A549 (cell line): ENCODE measurements around the gene EXTL1. TPM values are rescaled to one million over a fixed set of nuclear protein-coding genes. Genes with fewer than 3 reads are reported as not detected.

Experiments
- ATAC-seq, 2 experiments: fragments of 200-7000 bp in 1 of 2; fragments of >200 bp in 1 of 2; cut with Nextera tagmentation in 1 of 2; cut with Tn5 transposase in 1 of 2; 3 replicates each; pipeline versions ENCODE4 v1.8.0 to v1.9.1; 2018 to 2020; ENCODE audit warnings: mild to moderate bottlenecking in 1 of 2, moderate library complexity in 1 of 2
- CTCF ChIA-PET: fragments of 300-600 bp; sonication (Branson Sonifier 250); formaldehyde crosslinking; extraction: SDS; loops from one replicate; lab custom pipeline; 2021; ENCODE audit warnings: antibody characterized with exemption, inconsistent platforms; lab: Yijun Ruan, JAX
- POLR2A ChIA-PET: fragments of 350-600 bp; formaldehyde crosslinking; extraction: SDS; loops from one replicate; lab custom pipeline; 2021; ENCODE audit warnings: antibody characterized with exemption, inconsistent platforms; lab: Yijun Ruan, JAX
- DNase-seq, 2 experiments: peaks; one replicate each; pipeline versions ENCODE4 v3.0.0 to v3.0.0-alpha.2; 2011 to 2016; ENCODE audit warnings: low read depth in 1 of 2, low spot score in 1 of 2
- FAIRE-seq: peaks from 2 replicates; lab custom pipeline; 2011; peaks lifted over from hg19 to GRCh38; lab: Jason Lieb, UNC
- H3K27ac ChIP-seq, 2 experiments: fragments of >200 bp; sonication (Bioruptor Twin); formaldehyde crosslinking; 3 replicates each; pipeline ENCODE4 v1.5.1; 2016 to 2017
- H3K4me1 ChIP-seq: fragments of >200 bp; sonication (Bioruptor Twin); formaldehyde crosslinking; 3 replicates; pipeline ENCODE4 v1.6.1; 2016
- H3K4me2 ChIP-seq: fragments of >200 bp; sonication (Bioruptor Twin); formaldehyde crosslinking; 3 replicates; pipeline ENCODE4 v1.6.1; 2016
- H3K4me3 ChIP-seq: fragments of >200 bp; sonication (Bioruptor Twin); formaldehyde crosslinking; 3 replicates; pipeline ENCODE4 v1.5.1; 2016
- H3K9me3 ChIP-seq: fragments of >200 bp; sonication (Bioruptor Twin); formaldehyde crosslinking; 3 replicates; pipeline ENCODE4 v1.6.1; 2016
- BCL3 ChIP-seq: fragments of >200 bp; sonication (Bioruptor Twin); formaldehyde crosslinking; IDR thresholded peaks from 3 replicates; pipeline ENCODE4 v1.6.1; 2016
- FOSL2 ChIP-seq, 2 experiments: fragments of 450-650 bp in 1 of 2; fragments of >200 bp in 1 of 2; sonication (Bioruptor Twin) in 1 of 2; formaldehyde crosslinking; IDR thresholded peaks; 2 replicates each; pipeline versions ENCODE4 v1.5.0 to v1.6.1; 2016 to 2020; ENCODE audit warnings: mild to moderate bottlenecking in 1 of 2, moderate library complexity in 1 of 2
- HOXB5 ChIP-seq: fragments of 250-450 bp; sonication (Bioruptor Pico); IDR thresholded peaks from 2 replicates; pipeline ENCODE4 v1.5.0; 2020; ENCODE audit warnings: mild to moderate bottlenecking, moderate library complexity
- KDM5A ChIP-seq: fragments of 200-600 bp; sonication (generic); IDR thresholded peaks from 2 replicates; pipeline ENCODE4 v1.6.1; 2016; ENCODE audit warnings: antibody characterized with exemption, mild to moderate bottlenecking
- MAFK ChIP-seq: fragments of 450-650 bp; IDR thresholded peaks from 2 replicates; pipeline ENCODE4 v1.6.1; 2014; ENCODE audit not compliant: partially characterized antibody
- PBX3 ChIP-seq: IDR thresholded peaks from 2 replicates; pipeline ENCODE4 v1.6.1; 2012
- POLR2A ChIP-seq: IDR thresholded peaks from 2 replicates; pipeline ENCODE4 v1.6.1; 2012; ENCODE audit warnings: mild to moderate bottlenecking, low read length
- POLR2AphosphoS2 ChIP-seq: conservative IDR thresholded peaks from 2 replicates; pipeline ENCODE4 v1.6.1; 2012; ENCODE audit warnings: low read length, improper control_type of control experiment, inconsistent platforms
- REST ChIP-seq: fragments of 200-600 bp; sonication (generic); IDR thresholded peaks from 2 replicates; pipeline ENCODE4 v1.6.1; 2016; ENCODE audit warnings: antibody characterized with exemption, mild to moderate bottlenecking, moderate library complexity
- USF2 ChIP-seq: fragments of 450-650 bp; IDR thresholded peaks from 2 replicates; pipeline ENCODE4 v1.6.1; 2014; ENCODE audit warnings: antibody characterized with exemption
- ZFP36 ChIP-seq: fragments of 450-650 bp; IDR thresholded peaks from 2 replicates; pipeline ENCODE4 v1.6.1; 2014; ENCODE audit warnings: borderline replicate concordance; ENCODE audit not compliant: partially characterized antibody
- WGBS: methylation state at CpG from one replicate; pipeline ENCODE4 v1.1.6; 2017; ENCODE audit errors: missing lambda C conversion rate; 5-methylcytosine and 5-hydroxymethylcytosine counted together
- polyA plus RNA-seq, 4 experiments: library from polyadenylated mRNA; depleted of rRNA in 3 of 4; stranded (reverse); fragments of >200 nt; fragmentation: RNase III in 1 of 4; extraction: RNeasy Plus Mini Kit Qiagen cat#74134 plus additional on column Dnase treatment in 1 of 4; gene quantifications; 2 replicates in 3 of 4; 3 replicates in 1 of 4; pipeline ENCODE4 v1.2.3, GENCODE V29; 2011 to 2017

The EXTL1 gene
- polyA plus RNA-seq, 2 of the 4 experiments (the other 2 are of a cell fraction): 0.03 to 0.04 TPM

DNA sequence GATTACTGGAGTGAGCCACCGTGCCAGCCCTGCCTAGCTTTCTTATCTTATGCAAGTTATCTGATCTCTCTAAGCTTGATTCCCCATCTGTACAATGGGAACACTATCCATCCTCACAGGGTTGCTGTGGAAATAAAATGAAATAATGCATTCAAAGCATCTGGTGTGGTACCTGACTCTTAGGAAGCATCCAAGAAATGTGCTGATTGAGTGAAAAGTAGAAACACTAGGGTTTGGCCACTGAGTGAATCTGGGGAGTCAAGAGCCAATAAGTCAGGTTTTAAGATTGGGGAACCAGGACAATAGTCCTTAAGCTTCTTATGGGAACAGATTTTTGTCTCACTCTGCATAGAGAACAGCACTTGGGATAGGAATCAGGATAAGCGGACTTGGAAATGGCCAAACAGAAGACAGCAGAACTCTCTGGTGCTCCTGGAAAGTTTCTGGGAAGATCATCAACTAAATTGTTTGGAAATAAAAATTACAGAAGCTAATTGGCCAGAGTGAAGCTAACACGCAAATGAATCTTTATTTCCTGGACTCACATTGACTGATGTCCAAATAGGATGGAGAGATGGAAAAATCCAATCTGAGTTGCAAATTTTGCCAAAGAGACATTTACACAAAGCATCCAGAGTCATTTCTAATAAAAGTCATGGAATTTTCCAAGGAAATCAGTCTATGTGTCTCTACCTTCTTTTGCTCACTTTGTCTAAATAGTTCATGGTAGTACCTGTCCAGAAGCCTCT lies 27.0 kb upstream of the EXTL1 start:
- ATAC-seq (no peak), DNase-seq (no peak), FAIRE-seq (no peak)
- WGBS: 97% methylated on average over 3 of the region's 3 CpGs
- Histone ChIP-seq H3K4me2 (no peak overlapping the region), H3K4me3 (no peak overlapping the region), H3K9me3 (no peaks in the 10 kb centered on the region), H3K27ac (no peak overlapping the region), H3K4me1 (peaks cover 11% of the 10 kb centered on the region)
- CTCF ChIA-PET: interaction anchor here (0.7 to 3.4 kb wide), 2 partner anchors 99 to 120 kb away, joined by 3 to 31 read pairs; no protein-coding TSS in a partner anchor
- POLR2A ChIA-PET: no interaction called here
- peak; percentile 62 for TF ChIP-seq MAFK
- TF ChIP-seq POLR2AphosphoS2: no peak

- H3K4me3 ChIP-seq: peak overlapping the region; percentile 74
- peak in 1 of 2 experiments; percentile 13; a peak in 3 of 6 replicates for ATAC-seq
- 4% methylated on average over 13 of the region's 13 CpGs for whole genome bisulfite sequencing
- peak overlapping the region; percentile 88 to 94 for H3K27ac ChIP-seq
- POLR2A ChIA-PET: interaction anchor here (0.8 to 2.0 kb wide), 4 partner anchors 41 to 178 kb away, joined by 3 to 11 read pairs (median 4); partner anchors contain the start of gene MTFR1L
- peak overlapping the region; percentile 87 for H3K4me2 ChIP-seq
- peak in 1 of 2 experiments; percentile 46 for DNase-seq
- no peak for TF ChIP-seq HOXB5 (CRISPR knock-in tag)
- no peak for TF ChIP-seq KDM5A
- TF ChIP-seq BCL3: no peak
- no peak for TF ChIP-seq REST
- 0 out of 2 replicates have a peak, but pooled peaks have one; percentile 5 for TF ChIP-seq POLR2A
- TF ChIP-seq USF2: no peak
- TF ChIP-seq ZFP36: no peak
- no peak for TF ChIP-seq PBX3
- no peak for TF ChIP-seq FOSL2 (IDR thresholded peaks at IDR 0.05)
- no peak for TF ChIP-seq FOSL2 (CRISPR knock-in tag; IDR thresholded peaks at IDR 0.05)
- CTCF ChIA-PET: interaction anchor here (0.6 to 7.1 kb wide), 23 partner anchors 9 to 627 kb away, joined by 3 to 84 read pairs (median 4); partner anchors contain the start of gene EXTL1
- H3K4me1 ChIP-seq: peaks cover 11% of the 10 kb centered on the region
- no peak for FAIRE-seq
- no peaks in the 10 kb centered on the region for H3K9me3 ChIP-seq
Measured at GRCh38 chr1:25996966-25997827, 24.4 kb upstream of the EXTL1 start.
